ENCODE results near the gene PPP1R3C. TPM values are rescaled to one million over a fixed set of nuclear protein-coding genes. Genes with fewer than 3 reads are reported as not detected.

PPP1R3C gene
- total RNA-seq, 1 donor from 2014 or later, result 6.4 TPM

DNA sequence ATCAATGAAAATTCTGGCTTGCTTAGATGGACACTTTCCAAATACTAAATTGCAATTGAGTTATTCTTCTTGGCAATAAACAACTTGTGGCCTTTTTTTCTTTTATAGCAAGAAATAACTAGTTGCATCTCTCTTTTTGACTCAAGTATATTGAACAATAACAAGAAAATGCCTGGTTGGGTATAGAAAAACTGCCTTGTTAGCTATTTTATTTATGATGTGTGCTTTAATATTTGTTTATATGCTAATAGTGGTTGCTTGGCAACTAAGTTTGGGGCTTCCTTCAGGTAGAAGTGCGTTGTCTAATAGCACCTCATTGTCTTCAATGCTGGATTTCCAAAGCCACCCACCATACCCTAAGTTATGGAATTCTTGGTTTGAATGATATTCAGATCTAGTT lies 30.1 kb upstream of the PPP1R3C start:
- H3K4me3 Mint-ChIP-seq, result no peak overlapping the region
- TF ChIP-seq EZH2phosphoT487 (IDR thresholded peaks at IDR 0.05) (no peak), EZH2 (IDR thresholded peaks at IDR 0.05) (no peak)
- TF ChIP-seq, protein P1, sequence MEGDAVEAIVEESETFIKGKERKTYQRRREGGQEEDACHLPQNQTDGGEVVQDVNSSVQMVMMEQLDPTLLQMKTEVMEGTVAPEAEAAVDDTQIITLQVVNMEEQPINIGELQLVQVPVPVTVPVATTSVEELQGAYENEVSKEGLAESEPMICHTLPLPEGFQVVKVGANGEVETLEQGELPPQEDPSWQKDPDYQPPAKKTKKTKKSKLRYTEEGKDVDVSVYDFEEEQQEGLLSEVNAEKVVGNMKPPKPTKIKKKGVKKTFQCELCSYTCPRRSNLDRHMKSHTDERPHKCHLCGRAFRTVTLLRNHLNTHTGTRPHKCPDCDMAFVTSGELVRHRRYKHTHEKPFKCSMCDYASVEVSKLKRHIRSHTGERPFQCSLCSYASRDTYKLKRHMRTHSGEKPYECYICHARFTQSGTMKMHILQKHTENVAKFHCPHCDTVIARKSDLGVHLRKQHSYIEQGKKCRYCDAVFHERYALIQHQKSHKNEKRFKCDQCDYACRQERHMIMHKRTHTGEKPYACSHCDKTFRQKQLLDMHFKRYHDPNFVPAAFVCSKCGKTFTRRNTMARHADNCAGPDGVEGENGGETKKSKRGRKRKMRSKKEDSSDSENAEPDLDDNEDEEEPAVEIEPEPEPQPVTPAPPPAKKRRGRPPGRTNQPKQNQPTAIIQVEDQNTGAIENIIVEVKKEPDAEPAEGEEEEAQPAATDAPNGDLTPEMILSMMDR (IDR thresholded peaks at IDR 0.05), result no peak
- Histone ChIP-seq H3K4me1 (no peaks in the 10 kb centered on the region), H3K4me3 (no peak overlapping the region), H3K4me2 (no peak overlapping the region), H3K9me3 (ENCODE audit: low read depth) (peaks cover 5% of the 10 kb centered on the region), H3K79me2 (ENCODE audit: low read depth) (no peaks in the 10 kb centered on the region), H3K9ac (no peak overlapping the region), H3F3A (ENCODE audit: low read depth) (no peaks in the 10 kb centered on the region), H4K20me1 (ENCODE audit: low read depth) (no peaks in the 10 kb centered on the region), H3K36me3 (no peaks in the 10 kb centered on the region), H2AFZ (replicated peaks) (no peak overlapping the region), H3K27me3 (no peaks in the 10 kb centered on the region), H3K27ac (no peak overlapping the region)
- no peaks in the 10 kb centered on the region for H3K36me3 Mint-ChIP-seq
- no peak for DNase-seq (ENCODE audit: low spot score)
- peaks cover 4% of the 10 kb centered on the region for H3K9me3 Mint-ChIP-seq
- no peak overlapping the region for H3K27ac Mint-ChIP-seq
- H3K27me3 Mint-ChIP-seq (ENCODE audit: insufficient read depth, low read depth), result no peaks in the 10 kb centered on the region
- H3K4me1 Mint-ChIP-seq, result no peaks in the 10 kb centered on the region

DNA sequence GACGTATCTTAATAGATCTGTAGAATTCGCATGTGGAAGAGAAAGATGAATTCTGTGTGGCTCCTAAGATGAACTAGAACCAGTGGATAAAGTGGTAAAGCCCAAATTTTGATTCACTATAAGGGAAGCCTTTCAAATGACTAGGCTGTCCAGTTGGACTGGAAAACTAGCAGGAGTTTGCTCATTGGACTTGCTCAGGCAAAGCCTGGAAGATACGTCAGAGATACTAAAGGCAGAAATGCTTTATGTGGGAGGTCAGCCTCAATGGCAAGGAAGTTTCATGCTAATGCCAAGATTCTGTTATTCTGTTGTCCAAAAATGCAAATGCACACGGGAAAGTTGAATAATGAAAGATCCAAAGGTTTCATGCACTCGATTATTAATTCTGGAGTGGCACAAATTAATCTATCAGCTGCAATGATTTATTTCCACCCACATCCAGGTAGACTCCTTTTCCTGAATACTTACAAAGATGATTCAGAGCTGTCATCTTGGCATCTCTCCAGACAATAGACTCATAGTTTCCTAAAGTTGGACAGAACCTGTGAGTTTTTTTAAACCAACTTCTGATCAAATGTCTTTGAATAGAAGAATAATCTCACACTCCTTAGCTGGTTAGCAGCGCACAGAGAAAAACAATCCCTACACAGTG lies 20.5 kb upstream of the PPP1R3C start:
- no peak overlapping the region for H2AFZ ChIP-seq (replicated peaks)
- peaks cover 7% of the 10 kb centered on the region for H3K9me3 Mint-ChIP-seq
- H3K9ac ChIP-seq, result no peak overlapping the region
- no peaks in the 10 kb centered on the region for H3K36me3 Mint-ChIP-seq
- H4K20me1 ChIP-seq (ENCODE audit: low read depth), result no peaks in the 10 kb centered on the region
- H3K27ac ChIP-seq, result no peak overlapping the region
- TF ChIP-seq EZH2phosphoT487 (IDR thresholded peaks at IDR 0.05) (no peak), EZH2 (IDR thresholded peaks at IDR 0.05) (no peak)
- TF ChIP-seq, protein P1 (IDR thresholded peaks at IDR 0.05), result no peak
- no peak overlapping the region for H3K4me3 ChIP-seq
- no peaks in the 10 kb centered on the region for H3F3A ChIP-seq (ENCODE audit: low read depth)
- H3K27ac Mint-ChIP-seq, result no peak overlapping the region
- no peaks in the 10 kb centered on the region for H3K27me3 ChIP-seq
- no peaks in the 10 kb centered on the region for H3K4me1 Mint-ChIP-seq
- no peaks in the 10 kb centered on the region for H3K36me3 ChIP-seq
- no peak for DNase-seq (ENCODE audit: low spot score)
- no peaks in the 10 kb centered on the region for H3K27me3 Mint-ChIP-seq (ENCODE audit: insufficient read depth, low read depth)
- H3K79me2 ChIP-seq (ENCODE audit: low read depth), result no peaks in the 10 kb centered on the region
- H3K4me2 ChIP-seq, result no peak overlapping the region
- peaks cover 14% of the 10 kb centered on the region for H3K9me3 ChIP-seq (ENCODE audit: low read depth)
- no peak overlapping the region for H3K4me3 Mint-ChIP-seq
- peaks cover 8% of the 10 kb centered on the region for H3K4me1 ChIP-seq

GRCh38 chr10:91652364-91652763 lies 19.5 kb upstream of the PPP1R3C start:
- H3K4me1 ChIP-seq, result peaks cover 8% of the 10 kb centered on the region
- H3K4me3 Mint-ChIP-seq, result no peak overlapping the region
- TF ChIP-seq EZH2phosphoT487 (IDR thresholded peaks at IDR 0.05) (no peak), EZH2 (IDR thresholded peaks at IDR 0.05) (no peak)
- TF ChIP-seq, protein P1 (IDR thresholded peaks at IDR 0.05), result no peak
- H3K4me2 ChIP-seq, result no peak overlapping the region
- H4K20me1 ChIP-seq (ENCODE audit: low read depth), result no peaks in the 10 kb centered on the region
- H2AFZ ChIP-seq (replicated peaks), result no peak overlapping the region
- H3F3A ChIP-seq (ENCODE audit: low read depth), result no peaks in the 10 kb centered on the region
- peaks cover 4% of the 10 kb centered on the region for H3K9me3 ChIP-seq (ENCODE audit: low read depth)
- H3K79me2 ChIP-seq (ENCODE audit: low read depth), result no peaks in the 10 kb centered on the region
- H3K9me3 Mint-ChIP-seq, result peaks cover 9% of the 10 kb centered on the region
- DNase-seq (ENCODE audit: low spot score), result peak; percentile 4
- H3K36me3 Mint-ChIP-seq, result no peaks in the 10 kb centered on the region
- H3K4me3 ChIP-seq, result no peak overlapping the region
- H3K4me1 Mint-ChIP-seq, result no peaks in the 10 kb centered on the region
- no peaks in the 10 kb centered on the region for H3K36me3 ChIP-seq
- no peaks in the 10 kb centered on the region for H3K27me3 Mint-ChIP-seq (ENCODE audit: insufficient read depth, low read depth)
- H3K27me3 ChIP-seq, result no peaks in the 10 kb centered on the region
- H3K9ac ChIP-seq, result no peak overlapping the region
- H3K27ac ChIP-seq, result no peak overlapping the region
- no peak overlapping the region for H3K27ac Mint-ChIP-seq
